ENCODE data around the gene GSPT1. TPM values are rescaled to one million over a fixed set of nuclear protein-coding genes. Genes with fewer than 3 reads are reported as not detected.

The GSPT1 gene
- total RNA-seq, 4 donors from 2014 or later: 55.2 to 71.7 (median 66.5) TPM

DNA sequence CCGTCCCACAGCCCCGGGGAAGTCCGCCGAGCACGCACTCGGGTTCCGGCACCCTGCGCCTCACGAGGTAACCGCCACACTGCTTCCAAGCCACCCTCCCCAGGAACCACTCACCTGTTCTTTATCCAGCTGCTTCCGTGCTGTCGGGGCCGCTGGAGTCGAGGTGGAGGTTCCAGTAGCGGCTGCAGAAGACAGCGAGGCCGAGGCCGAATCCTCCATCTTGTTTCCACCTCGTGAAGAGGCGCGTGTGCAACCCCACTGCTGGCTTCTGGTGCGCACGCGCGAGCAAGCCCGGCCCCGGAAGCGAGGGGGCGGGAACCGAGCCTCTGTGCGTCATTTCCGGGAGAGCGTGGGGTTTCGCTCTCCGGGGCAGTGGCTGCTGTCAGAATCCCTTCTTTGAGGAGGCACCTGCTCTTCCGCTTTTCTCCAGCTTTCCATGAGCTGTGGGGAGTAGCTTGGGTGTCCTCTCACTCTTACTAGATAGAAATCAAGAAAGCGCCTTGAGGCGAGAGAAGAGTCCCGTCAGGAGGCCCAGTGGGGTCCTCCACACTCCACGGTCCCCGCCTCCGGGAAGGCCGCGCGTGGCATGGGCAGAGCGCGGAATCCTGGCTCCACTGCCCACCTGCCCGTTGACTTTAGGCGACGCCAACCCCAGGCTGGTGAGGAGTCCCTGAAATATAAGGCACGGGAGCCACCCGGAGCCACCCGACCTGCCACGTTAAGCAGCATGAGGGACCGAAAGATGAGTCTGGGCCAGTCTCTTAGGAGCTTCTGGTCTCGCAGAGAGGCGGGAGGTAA, 64.3 kb downstream of the GSPT1 start, which contains the start of gene RSL1D1:
TSS of gene RSL1D1 (minus strand) at position 249 of the 798 bp plus-strand sequence. CDS start at position 219, 30 bp downstream.
- intact Hi-C loops (cut with DNase I): loop anchor here (2.0 to 5.0 kb wide), 3 partner anchors 63 to 126 kb away; partner anchors contain the start of genes GSPT1 and SNX29
- Histone ChIP-seq H3K4me3 (peak within 1 kb of the TSS; percentile 71 to 99 (median 92)), H3K27me3 (no peaks in the 10 kb centered on the region), H3K36me3 (peaks cover 21 to 28% (median 25%) of the 10 kb centered on the region in 4 donors), H3K4me1 (peaks cover 38 to 63% (median 55%) of the 10 kb centered on the region in 4 donors), H3K27ac (replicated peaks in 1 of 4) (peak within 1 kb of the TSS; percentile 85 to 94 (median 92)), H3K9me3 (no peaks in the 10 kb centered on the region)
- peak; percentile 97 for DNase-seq (ENCODE audit: extremely low spot score)
- under 1% methylated on average over 47 of the region's 57 CpGs for WGBS
- TF ChIP-seq POLR2AphosphoS5 (IDR thresholded peaks at IDR 0.05): peak; percentile 94 to 97
- peak; percentile 76 for TF ChIP-seq POLR2A (IDR thresholded peaks at IDR 0.05; ENCODE audit: low read depth)
- no peak for TF ChIP-seq CTCF (IDR thresholded peaks at IDR 0.05)

GRCh38 chr16:11848842-11849241, 66.9 kb downstream of the GSPT1 start:
- Histone ChIP-seq H3K4me1 (peaks cover 29 to 52% (median 45%) of the 10 kb centered on the region in 4 donors), H3K9me3 (no peaks in the 10 kb centered on the region), H3K36me3 (peaks cover 45 to 55% (median 51%) of the 10 kb centered on the region in 4 donors), H3K27ac (replicated peaks in 1 of 4) (no peak overlapping the region), H3K4me3 (no peak overlapping the region), H3K27me3 (no peaks in the 10 kb centered on the region)
- 87% methylated on average over 3 of the region's 3 CpGs for WGBS
- TF ChIP-seq POLR2A (IDR thresholded peaks at IDR 0.05; ENCODE audit: low read depth) (no peak), CTCF (IDR thresholded peaks at IDR 0.05) (no peak)
- intact Hi-C loops (cut with DNase I): no loop called here
- DNase-seq (ENCODE audit: extremely low spot score): no peak

DNA sequence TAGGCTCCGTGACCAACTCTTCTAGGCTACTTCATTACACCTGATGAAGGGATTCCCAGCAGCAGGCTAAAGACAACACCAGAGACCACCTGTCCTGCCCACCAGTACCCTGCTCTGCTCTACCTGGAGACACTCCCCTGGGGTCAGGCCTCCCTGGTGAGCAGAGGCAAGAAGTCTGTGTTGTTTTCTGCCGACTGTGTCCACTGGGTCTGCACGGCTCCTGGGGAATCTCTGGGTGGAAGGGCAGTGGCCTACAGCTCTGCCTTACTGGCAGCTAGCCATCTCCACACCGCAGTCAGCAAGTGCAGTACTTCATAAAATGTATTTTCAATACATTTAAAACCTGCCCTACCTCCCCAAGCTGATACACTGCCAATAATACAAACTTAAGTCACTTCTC, 71.3 kb downstream of the GSPT1 start:
- H3K27ac ChIP-seq (replicated peaks in 1 of 4): no peak overlapping the region
- H3K4me1 ChIP-seq: peaks cover 6 to 19% (median 16%) of the 10 kb centered on the region in 4 donors
- no peaks in the 10 kb centered on the region for H3K27me3 ChIP-seq
- peaks cover 75 to 98% (median 93%) of the 10 kb centered on the region in 4 donors for H3K36me3 ChIP-seq
- H3K4me3 ChIP-seq: no peak overlapping the region
- no peak for DNase-seq (ENCODE audit: extremely low spot score)
- TF ChIP-seq EP300 (IDR thresholded peaks at IDR 0.05) (no peak), POLR2A (IDR thresholded peaks at IDR 0.05; ENCODE audit: low read depth) (no peak), POLR2AphosphoS5 (IDR thresholded peaks at IDR 0.05) (no peak), CTCF (IDR thresholded peaks at IDR 0.05) (no peak)
- H3K9me3 ChIP-seq: no peaks in the 10 kb centered on the region
- WGBS: 100% methylated on average over 2 of the region's 4 CpGs
- intact Hi-C loops (cut with DNase I): no loop called here

DNA sequence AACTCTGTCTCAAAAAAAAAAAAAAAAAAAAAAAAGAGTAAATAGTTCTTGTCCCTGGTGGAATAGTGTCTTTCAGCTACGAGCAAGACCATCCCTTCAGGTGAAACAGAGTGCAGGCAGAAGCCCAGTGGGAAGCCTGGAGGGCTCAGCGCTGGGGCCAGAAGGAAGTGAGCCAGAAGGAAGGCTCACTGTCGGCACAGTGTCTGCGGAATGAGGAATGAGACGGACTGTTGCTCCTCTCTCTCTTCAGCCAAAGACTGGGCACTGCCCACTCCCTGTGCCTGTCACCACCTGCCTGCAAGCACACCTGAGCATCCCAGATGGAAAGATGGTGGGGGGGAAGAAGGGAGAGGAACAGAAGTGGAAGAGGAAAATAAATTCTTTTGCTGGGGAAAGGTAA, 71.9 kb downstream of the GSPT1 start:
- H3K27me3 ChIP-seq: no peaks in the 10 kb centered on the region
- peaks cover 82 to 100% (median 97%) of the 10 kb centered on the region in 4 donors for H3K36me3 ChIP-seq
- intact Hi-C loops (cut with DNase I): no loop called here
- TF ChIP-seq POLR2A (IDR thresholded peaks at IDR 0.05; ENCODE audit: low read depth): no peak
- no peak for TF ChIP-seq CTCF (IDR thresholded peaks at IDR 0.05)
- TF ChIP-seq EP300 (IDR thresholded peaks at IDR 0.05): no peak
- no peak for TF ChIP-seq POLR2AphosphoS5 (IDR thresholded peaks at IDR 0.05)
- no peak overlapping the region for H3K4me3 ChIP-seq
- no peak for DNase-seq (ENCODE audit: extremely low spot score)
- H3K9me3 ChIP-seq: no peaks in the 10 kb centered on the region
- H3K4me1 ChIP-seq: peaks cover 1 to 13% (median 10%) of the 10 kb centered on the region in 4 donors
- 87% methylated on average over 5 of the region's 5 CpGs for WGBS
- no peak overlapping the region for H3K27ac ChIP-seq (replicated peaks in 1 of 4)

All from esophagus muscularis mucosa (tissue), 4 donors.